HG03175 (cell line): ENCODE data around the gene SMC1A.
"Not testable (repeated sequence)": the region's sequence is repeated elsewhere in the genome, so short reads cannot be mapped to it uniquely, and the experiment has no call there.

Source experiments
- ATAC-seq: cut with Tn5 transposase; IDR thresholded peaks from one replicate; pipeline ENCODE4 v1.9.1; 2021; ENCODE audit warnings: mild to moderate bottlenecking, moderate library complexity; ENCODE audit not compliant: unreplicated experiment

Gene SMC1A

DNA sequence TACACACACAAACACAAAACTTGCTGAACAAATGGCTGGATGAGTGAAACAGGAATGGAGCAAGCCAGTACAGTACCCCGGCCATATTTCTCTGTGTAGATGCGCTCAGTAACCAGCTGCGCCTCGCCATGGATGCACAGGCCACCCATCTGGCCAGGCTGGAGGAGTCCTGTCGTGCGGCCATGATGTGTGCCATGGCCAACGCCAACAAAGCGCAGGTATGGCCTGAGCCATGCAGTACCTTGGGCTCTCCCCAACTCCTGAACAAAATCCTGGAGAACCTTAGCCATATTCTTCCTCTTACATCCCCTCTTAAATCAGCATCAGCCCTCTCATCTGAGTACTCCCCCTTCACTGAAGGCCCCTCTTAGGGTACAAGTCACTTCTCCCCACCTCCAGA is 7.3 kb upstream of the SMC1A start:
- no peak for ATAC-seq

DNA sequence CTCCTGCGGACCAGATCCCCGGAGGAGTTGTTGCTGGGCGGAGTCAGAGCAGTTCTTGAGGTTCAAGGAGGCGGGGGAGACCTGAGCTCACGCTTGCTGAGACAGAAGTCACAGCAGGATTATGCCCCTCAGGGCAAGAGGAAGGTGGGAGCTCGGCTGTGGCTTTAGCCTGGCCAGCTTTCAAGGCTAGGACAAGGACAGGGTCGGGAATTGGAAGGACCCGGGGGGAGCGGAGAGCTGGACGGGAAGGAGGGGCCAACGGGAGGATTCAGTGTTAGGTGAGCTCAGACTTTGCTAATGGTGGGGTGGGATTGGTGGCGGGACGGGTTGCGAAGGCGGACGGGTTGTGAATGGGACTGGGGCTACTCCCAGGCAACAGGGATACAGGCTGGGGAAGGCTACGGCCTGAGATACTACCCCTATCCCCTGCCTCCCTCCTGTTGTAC is 430 bp upstream of the SMC1A start, which contains the start of gene RIBC1:
Gene RIBC1, plus strand, starts transcription at position 13 of the 446 bp plus-strand sequence. CDS start 3,404 bp downstream, outside the sequence.
- no peak for ATAC-seq

DNA sequence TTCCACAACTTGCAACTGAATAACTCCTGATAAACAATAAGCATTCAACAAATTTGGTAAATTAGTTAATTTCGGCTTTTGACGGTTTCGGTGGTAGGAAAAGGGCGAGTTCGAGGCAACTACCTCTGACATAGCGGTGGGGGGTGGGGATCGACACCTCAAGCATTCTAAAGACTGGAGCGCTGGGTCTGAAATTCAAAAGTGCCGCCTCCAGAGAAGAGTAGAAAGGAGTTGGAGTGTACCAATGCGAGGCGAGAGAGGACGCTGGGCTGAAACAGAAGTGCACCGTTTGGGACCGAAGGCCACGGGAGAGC is 725 bp downstream of the SMC1A start:
- ATAC-seq = peak; percentile 20

DNA sequence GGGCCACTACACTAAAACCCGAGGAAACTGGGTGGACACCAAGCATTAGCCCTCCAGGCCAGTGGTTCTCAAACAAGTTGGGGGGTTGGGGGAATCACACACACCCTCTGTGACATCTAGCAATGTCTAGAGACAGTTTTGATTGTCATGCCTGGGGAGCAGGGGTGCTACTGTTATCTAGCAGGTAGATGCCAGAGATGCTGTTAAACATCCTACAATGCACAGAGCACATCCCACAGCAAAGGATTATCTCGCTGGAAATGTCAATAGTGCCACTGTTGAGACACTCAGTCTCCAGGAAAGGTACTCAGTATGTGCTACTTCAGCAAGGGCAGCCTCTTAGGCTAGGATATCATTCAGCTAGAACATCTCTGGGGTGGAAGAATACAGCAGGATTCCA is 1.3 kb downstream of the SMC1A start:
- ATAC-seq = no peak

DNA sequence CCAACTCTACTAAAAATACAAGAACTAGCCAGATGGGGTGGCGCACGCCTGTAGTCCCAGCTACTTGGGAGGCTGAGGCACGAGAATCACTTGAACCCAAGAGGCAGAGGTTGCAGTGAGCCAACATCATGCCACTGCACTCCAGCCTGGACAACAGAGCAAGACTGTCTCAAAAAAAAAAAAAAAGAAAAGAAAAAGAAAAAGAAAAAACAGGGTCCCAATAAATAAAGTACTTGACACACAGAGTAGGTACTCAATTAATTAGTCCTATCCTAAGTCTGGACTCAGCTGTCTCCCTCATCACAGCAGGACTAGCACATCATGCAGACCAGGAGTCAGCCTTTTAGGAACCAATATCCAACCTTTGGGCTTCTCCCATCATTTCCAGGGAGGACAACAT is 2.1 kb downstream of the SMC1A start:
- ATAC-seq = not testable (repeated sequence)

DNA sequence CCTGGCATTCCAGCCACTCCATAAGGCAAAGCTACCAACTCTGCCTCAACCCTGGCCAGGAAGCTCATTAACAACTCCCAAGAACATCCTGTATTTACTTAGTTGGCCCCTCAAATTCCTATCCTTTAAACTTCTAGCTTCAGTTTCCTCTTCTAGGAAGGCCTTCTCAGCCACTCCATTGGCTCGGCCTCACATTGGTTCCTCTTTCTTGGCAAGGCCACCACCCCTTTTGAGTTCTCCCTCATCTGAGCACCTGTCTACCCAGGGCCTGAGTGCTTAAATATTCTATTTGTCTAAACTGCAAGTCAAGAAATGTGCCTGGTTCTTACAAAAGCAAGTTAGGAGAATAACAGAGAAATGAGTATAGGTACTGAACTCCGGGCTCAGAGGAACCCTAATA is 10.0 kb downstream of the SMC1A start:
- ATAC-seq = no peak

DNA sequence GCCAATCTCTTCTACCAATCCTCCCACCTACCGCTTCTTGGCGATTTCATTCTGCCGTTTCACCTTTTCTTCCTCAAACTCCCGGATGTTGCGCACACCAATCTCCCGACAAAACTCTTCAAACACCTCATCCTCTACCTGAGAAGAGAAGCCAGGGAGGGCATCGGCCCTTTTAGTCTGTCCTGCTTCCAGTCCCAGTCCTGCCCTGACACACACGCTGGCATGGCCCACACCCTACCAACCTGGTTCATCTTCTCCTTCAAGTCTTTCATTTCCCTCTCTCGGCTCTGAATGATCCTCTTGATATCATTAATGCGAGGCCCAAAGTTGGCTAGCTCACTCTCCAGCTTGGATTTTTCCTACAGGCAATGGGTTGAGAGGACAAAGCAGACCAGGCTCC is 18.9 kb downstream of the SMC1A start:
- no peak for ATAC-seq

DNA sequence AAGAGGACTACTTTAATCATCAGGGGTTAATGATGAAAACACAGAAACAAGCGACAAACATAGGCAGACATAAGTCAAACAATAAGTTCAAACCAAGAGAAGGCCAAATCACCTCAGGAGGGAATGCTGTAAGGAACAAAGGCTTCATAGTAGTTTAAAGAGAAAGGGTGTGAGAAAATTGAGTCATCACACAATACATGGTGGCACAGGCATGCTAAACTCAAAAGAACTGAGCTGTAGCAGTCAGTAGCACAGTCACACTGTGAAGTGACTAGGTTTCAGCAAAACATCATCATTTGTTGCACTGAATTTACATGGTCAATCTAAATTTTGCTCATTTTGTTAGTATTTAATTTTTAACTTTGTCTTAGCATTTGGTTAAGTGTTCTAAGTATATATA is 24.2 kb downstream of the SMC1A start:
- no peak for ATAC-seq

DNA sequence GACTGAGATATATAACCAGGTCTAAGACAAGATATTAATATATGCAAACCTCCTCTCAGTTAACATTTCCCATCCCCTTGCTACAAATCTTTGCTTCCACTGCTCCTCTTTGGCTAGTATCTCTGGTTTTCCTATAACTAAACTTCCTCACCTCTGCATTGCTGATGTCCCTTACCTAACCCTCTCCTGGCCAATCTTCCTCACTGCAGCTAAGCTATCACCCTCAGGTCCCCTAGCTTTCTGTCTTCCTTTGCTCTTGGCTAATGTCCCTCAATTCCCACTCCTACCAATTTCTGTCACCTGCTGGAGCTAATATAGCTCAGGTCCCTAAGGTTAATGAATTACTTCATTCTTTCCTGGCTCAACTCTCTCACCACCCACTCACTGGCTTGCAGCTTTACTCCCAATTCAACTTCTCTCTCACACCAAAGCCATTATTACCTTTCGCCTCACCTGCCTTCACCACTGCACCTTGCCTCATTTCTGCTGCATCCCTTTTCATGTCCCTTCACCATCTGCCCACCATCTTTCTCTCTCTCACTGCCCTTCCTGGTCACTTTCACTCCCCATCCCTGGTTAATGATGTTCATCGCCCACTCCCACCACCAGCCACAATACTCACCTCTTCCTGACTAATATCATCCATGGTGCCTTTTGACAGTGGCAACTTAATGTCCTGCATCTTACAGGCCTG is 26.7 kb downstream of the SMC1A start:
- ATAC-seq = no peak

DNA sequence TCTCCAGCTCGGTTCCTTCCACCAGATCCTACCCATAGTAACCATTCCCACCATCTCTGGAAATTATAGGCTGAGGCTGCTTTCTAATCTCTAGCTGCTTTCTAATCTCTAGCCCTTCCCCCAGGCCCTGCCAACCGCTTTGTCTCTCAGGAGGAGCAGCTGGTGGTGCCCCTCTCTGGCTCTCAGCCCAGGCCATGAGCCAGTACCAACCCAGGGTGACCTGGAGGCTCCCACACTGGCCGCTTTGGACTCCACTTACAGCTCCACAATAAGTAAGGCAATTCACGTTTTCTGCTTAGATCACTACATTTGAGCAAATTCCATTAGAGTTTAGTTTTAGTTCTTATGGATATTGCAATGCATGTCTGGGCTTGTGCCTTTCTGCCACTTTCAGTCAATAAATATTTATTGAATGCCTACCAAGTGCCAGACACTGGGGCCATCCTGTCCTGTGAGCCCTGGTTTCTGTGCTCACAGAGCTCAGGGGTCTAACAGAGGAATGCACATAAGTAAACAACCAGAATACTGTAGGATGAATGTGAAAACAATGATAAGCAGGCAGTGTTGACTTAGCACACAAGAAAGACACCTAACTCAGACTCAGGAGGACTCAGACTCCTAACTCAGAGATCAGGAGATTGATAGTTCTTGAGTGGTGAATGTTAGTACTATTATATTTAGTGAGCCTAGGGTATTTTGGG is 38.9 kb downstream of the SMC1A start:
- no peak for ATAC-seq

DNA sequence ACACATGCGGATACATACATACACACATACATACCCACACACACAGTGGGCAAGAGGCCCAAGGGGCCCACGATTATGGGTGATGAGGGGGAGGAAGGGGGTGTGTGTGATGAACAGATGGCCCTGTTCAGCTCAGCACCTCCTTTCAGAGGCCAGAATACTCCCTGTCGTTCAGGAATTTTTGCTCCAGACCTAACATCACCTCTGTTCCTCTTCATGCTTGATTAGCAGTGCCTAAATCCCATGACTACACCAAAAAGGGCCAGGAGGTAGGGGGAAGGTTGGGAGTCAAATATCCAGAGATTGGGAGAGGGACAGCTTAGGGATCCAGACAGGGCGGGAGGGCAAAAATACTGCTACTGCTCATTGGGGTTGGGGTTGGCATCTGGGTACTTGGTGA is 42.7 kb downstream of the SMC1A start:
- no peak for ATAC-seq

DNA sequence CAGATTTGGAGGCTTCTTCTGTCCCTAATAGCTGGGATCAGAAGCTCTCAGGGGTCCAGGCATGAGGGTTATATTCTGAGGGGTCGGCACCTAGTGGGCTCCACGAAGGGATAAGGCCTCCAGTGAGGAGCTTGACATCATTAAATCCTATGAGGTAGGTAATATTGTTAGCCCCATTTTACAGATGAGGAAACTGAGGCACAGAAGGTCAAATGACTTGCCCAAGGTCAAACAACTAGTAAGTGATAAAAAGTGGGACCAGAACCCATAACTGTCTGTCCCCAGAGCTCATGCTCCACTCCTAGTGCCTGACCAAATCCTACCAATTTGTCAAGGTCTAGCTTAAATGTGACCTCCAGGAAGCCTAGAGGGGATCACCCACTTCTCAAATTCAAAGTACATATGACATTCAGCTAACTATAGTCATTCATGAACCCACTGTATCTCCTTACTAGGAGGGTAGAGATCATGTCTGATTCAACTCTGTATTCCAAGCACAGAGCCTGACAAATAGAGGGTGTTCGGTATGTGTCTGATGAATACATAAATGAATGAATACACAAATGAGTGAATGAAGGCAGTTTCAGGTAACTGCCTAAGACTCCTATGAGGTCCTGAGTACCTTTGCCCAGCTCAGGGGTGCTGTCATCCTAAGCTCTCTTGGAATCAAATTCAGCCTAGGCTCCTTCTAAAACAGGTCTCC is 43.3 kb downstream of the SMC1A start:
- ATAC-seq = no peak

DNA sequence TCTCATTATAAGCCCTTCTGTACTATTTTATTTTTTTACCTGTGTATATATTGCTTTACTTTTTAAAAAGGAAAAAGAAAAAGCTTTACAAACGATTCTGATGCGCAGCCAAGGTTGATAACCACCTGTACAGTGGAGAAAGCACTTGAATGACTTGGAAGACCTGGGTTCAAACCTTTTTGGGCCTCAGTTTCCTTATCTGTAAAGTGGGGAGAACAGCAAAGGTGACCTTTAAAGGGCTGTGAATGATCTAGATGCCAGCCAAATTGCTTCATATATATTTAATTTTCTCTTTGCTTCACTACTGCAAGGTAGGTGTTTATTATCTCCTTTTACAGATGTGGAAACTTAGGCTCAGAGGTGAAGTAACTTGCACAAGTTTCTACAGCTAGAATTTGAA is 45.0 kb downstream of the SMC1A start:
- no peak for ATAC-seq

DNA sequence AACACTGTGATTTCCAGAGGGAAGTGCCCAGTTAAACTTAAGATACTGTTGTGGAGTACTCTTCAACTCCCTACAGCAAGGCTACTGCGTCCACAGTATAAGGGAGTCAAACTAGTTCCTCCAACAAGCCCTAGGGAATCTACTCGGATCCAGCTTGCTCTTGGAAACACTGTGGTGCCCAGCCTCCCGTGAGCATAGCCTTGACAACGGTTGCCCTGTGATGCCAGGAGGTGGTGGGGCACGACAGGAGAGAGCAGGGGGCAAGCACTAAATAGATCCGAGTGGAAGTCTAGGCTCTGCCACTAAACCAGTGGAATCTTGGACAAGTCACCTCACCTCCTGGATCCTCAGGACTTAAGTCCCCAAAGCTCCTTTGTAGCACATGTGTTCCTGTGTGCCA is 45.6 kb downstream of the SMC1A start:
- ATAC-seq = no peak

DNA sequence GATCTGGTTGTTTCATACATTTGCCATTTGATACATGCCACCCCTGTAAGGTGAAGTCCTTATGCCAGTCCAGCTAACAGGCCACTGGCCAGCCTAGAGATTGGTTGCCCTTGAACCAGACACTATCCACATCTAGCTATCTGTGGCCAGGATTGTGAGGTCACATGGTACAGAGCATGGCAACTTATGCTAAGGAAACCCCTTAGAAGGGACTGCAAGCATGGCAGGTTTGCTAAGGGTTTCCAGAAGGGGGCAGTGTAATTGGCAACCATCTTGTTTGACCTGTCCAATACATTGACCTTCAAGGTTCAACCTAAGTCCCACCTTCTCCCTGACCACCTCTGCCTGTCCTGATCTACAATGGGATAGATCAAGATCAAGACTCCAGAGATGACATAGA is 47.5 kb downstream of the SMC1A start:
- no peak for ATAC-seq

DNA sequence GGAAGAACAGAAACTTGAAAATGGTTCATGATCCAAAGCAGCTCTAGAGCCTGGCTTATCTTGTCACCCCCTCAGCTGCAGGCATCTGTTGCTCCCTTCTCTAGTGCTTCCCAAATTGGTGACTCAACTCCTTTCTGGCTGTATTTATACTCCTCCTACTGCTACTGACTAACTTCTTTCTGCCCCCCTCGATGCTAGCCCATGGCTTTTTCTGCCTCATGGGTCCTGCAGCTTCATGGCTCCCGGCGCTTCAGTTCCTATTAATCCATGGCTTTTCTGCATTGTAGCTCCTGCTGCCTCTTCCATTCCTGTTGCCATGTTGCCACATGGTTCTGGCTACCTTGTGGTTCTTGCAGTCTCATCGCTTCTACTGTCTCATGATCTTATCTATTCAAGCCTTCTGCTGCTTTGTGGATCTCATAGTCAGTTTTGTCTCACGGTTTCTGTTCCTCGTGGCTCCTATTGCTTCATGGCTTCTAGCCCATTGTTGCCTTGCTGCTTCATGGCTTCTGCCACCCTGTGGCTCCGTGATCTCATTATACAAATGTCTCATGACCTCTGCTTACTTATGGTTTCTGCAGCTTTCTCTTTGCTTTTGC is 48.1 kb downstream of the SMC1A start:
- ATAC-seq = no peak

DNA sequence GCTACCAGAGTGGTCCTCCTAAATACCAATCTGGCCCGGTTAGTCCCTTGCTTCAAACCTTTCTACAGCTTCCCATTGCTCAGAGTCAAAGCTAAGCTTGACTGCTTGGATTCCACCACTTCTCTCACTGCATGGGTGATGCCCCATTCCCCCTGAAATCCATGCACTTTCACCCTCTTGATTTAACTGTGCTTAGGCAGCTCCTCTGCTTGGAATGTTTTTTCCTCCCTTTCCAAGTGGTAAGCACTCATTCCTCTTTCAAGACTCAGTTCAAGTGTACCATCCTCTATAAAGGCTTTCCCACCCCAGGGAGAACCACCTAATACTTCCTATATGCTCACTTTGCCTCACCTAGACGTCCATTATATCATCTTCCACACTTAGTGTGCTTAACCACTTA is 49.1 kb downstream of the SMC1A start:
- ATAC-seq = no peak

DNA sequence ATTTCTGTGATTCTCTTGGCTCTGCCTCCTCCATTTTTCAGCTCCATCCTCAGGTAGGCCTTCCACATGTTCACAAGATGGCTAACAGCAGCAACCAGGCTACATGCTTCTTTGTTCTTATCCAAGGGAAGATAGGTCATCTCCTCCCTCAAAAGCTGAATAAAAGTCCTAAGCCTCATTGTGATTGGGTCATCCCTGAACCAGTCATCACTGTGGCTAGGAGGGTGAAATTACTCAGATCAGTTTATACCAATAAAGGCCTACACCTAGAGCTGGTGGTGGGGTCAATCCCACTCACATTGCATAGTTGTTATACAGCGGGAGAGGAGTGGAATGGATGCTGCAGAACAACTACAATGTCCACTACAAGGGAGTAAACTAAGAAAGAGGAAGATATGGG is 56.0 kb downstream of the SMC1A start:
- not testable (repeated sequence) for ATAC-seq

DNA sequence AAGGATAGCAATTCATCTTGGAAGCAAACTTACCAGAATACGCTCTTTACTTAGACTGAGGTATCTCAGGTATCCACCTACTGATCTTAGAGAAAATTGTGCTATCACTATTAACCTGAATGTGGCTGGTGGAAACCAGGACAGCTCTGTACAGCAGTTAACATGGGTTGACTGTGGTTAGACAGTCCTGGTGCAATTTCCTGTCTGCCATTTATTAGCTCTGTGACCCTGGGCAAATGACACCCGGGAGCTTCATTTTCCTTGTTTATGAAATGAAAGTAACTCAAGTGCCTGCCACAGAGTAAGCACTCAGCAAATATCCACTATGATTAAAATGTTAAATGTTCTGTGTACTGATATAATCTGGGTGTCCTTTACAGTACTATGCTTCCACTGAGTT is 60.0 kb downstream of the SMC1A start:
- ATAC-seq = no peak

DNA sequence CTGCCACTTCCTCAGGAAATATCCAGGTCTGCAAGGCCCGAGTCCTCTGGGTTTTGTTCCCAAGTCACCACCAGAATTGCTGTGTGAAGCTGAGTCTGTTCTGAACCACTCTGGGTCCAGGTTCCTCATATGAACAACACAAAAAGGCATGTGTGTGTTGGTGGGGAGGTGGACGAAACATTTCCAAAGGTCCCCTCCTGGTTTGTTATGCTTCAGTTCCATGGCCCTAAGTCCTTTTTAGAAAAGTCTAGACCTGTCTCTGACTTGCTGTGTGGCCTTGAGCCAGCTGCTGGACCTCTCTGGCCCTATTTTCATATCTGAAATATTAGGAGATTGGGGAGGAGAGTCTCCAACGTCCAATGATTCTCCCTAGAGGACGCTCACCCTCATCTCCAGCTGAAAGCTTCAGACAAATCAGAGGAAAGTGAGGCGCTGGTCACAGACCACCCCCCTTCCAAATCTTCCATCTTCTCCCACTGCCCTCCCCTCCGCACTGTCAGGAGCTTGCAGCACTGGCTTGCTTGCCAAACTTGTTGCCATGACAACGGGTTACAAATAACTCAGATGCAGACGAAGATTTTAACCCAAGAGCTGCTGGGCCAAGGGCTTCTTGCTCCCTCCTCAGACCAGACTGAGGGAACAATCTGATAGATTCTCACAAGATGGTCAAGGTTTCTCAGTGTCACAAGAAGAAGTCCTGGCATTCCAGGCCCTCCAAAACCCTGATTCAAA is 64.5 kb downstream of the SMC1A start:
- ATAC-seq = no peak

DNA sequence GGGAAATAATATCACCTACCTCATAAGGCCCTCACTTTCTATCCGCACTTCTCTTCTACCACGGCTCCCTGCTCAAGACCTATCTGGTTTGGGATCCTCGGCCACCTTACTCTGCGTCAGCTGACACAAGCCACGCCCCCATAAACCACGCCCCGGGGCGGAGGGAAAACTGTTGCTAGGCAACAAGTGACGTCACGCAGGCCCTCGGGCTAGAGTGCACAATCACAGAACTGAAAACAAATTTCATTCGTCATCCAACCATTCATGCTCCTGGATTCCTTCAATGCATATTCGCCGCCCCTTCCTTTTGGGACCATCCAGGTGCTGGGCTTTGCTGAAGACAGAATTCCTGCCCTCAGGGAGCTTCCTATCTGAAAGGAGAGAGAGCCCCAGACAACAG is 66.3 kb downstream of the SMC1A start:
- ATAC-seq = no peak
